ENCODE results near the gene BCL11A.

Gene BCL11A

GRCh38 chr2:60490848-60491247 is 62.6 kb downstream of the BCL11A start:
- DNase-seq (ENCODE audit: extremely low read depth, low read depth), result no peak
- no peak for TF ChIP-seq CTCF (IDR thresholded peaks at IDR 0.05; ENCODE audit: low read depth, low read length)

DNA sequence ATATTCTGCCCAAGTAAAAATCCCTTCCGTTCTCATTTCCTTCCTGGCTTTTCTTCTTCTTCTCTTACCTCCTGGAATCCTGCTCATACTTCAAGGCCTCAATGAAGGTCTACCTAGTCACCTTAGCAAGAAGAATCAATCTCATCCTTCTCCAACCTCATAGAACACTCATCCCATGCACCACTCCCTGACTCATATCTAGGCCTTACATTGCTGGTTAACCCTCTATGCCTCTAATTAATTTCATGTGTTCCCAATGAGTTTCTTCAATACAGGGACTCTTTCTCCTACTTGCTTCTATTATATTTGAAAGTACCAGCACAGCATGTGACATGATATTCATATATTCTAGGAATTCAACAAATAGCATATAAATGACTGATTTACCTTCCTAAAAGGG is 63.0 kb downstream of the BCL11A start:
- no peak for DNase-seq (ENCODE audit: extremely low read depth, low read depth)
- TF ChIP-seq CTCF (IDR thresholded peaks at IDR 0.05; ENCODE audit: low read depth, low read length), result no peak

GRCh38 chr2:60489289-60489688 is 64.2 kb downstream of the BCL11A start:
- DNase-seq (ENCODE audit: extremely low read depth, low read depth), result no peak
- TF ChIP-seq CTCF (IDR thresholded peaks at IDR 0.05; ENCODE audit: low read depth, low read length), result no peak

DNA sequence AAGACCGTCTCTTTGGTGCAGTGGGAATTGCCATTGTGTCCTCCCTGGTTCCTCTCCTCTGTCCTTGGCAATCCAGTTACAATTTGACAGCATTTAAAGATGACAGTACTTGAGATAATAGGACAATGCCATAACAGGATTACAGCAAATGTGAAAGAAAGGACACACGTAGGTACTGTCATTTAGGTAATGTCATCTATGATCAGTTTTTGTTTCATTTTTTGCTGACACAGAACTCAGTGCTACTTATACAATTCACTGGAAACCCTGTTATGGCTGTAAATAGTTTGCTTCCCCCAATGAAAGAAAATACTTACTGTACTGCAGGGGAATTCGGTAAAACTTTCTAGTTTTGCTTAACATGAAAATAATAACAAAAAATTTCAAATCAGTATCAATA is 65.2 kb downstream of the BCL11A start:
- TF ChIP-seq CTCF (IDR thresholded peaks at IDR 0.05; ENCODE audit: low read depth, low read length), result no peak
- no peak for DNase-seq (ENCODE audit: extremely low read depth, low read depth)

- TF ChIP-seq CTCF (IDR thresholded peaks at IDR 0.05; ENCODE audit: low read depth, low read length), result no peak
- no peak for DNase-seq (ENCODE audit: extremely low read depth, low read depth)
Measured at GRCh38 chr2:60487174-60487573, 66.3 kb downstream of the BCL11A start.

DNA sequence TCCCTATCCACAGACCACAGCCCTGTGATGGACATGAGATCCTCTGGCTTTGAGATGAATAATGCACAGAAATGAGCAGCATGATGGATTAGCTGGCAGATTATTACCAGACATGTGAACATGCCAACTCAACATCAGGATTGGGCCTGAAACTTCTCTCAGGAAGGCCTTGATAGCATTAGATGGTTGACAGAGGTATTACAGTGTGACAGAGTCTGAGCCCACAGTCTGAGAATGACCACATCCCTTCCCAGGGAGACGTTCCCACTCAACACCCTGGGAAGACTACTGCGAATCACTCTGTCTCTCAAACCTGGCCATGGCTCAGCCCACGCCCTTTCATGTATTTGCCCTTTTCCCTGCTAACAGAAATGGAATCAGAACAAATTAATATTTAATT is 66.9 kb downstream of the BCL11A start:
- TF ChIP-seq CTCF (IDR thresholded peaks at IDR 0.05; ENCODE audit: low read depth, low read length), result no peak
- DNase-seq (ENCODE audit: extremely low read depth, low read depth), result no peak

DNA sequence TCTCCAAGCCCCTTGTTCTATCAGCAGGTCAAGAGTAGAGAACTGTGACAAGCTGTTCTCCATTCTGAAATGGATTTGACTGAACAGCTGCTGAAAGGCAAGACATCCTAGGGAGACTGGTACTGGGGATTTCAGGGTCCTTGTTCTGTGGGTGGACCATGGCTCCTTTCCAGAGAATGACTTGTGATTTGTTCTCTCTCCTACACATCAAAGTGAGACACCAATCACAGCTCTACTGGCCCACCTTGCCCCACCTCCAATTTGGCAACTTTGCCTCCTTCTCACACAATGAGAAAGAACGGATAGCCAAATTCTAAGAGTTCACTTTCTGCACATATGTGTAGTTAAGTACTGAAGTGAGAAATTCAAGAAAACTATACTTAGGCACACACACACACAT is 67.4 kb downstream of the BCL11A start:
- DNase-seq (ENCODE audit: extremely low read depth, low read depth), result no peak
- no peak for TF ChIP-seq CTCF (IDR thresholded peaks at IDR 0.05; ENCODE audit: low read depth, low read length)
